NK-92 (cell line): ENCODE results near the gene SNU13.
"Not testable (repeated sequence)": the region's sequence is repeated elsewhere in the genome, so short reads cannot be mapped to it uniquely, and the experiment has no call there.

Source experiments
- DNase-seq: peaks from one replicate; lab custom pipeline; 2025; ENCODE audit not compliant: unreplicated experiment; lab: John Stamatoyannopoulos, UW

SNU13 gene

GRCh38 chr22:41688365-41689211 lies at the start of gene SNU13:
Gene SNU13, minus strand, starts transcription at chr22:41688867. Its CDS starts 71 bp downstream, at chr22:41688796.
- peak; percentile 34 for DNase-seq

- DNase-seq: not testable (repeated sequence)
Measured at GRCh38 chr22:41733241-41733640, 44.6 kb upstream of the SNU13 start.

- no peak for DNase-seq
Measured at GRCh38 chr22:41732096-41732772, 43.6 kb upstream of the SNU13 start.

GRCh38 chr22:41731609-41732008 lies 42.9 kb upstream of the SNU13 start:
- no peak for DNase-seq

- no peak for DNase-seq
Measured at GRCh38 chr22:41725510-41726110, 36.9 kb upstream of the SNU13 start.

GRCh38 chr22:41722496-41722895 lies 33.8 kb upstream of the SNU13 start:
- DNase-seq: no peak

GRCh38 chr22:41713004-41713403 lies 24.3 kb upstream of the SNU13 start:
- no peak for DNase-seq

- no peak for DNase-seq
Measured at GRCh38 chr22:41709341-41709740, 20.7 kb upstream of the SNU13 start.

GRCh38 chr22:41702763-41703162 lies 14.1 kb upstream of the SNU13 start:
- no peak for DNase-seq

- DNase-seq: no peak
Measured at GRCh38 chr22:41700108-41700364, 11.4 kb upstream of the SNU13 start.

GRCh38 chr22:41699264-41700107 lies 10.8 kb upstream of the SNU13 start, which contains the start of gene MEI1:
Gene MEI1, plus strand, starts transcription at chr22:41699503. Its CDS starts 36 bp downstream, at chr22:41699539.
- no peak for DNase-seq

GRCh38 chr22:41697126-41697775 lies 8.6 kb upstream of the SNU13 start:
- peak; percentile 40 for DNase-seq

GRCh38 chr22:41696703-41697102 lies 8.0 kb upstream of the SNU13 start:
- no peak for DNase-seq

- no peak for DNase-seq
Measured at GRCh38 chr22:41695211-41695610, 6.5 kb upstream of the SNU13 start.

- no peak for DNase-seq
Measured at GRCh38 chr22:41690476-41690875, 1.8 kb upstream of the SNU13 start.

GRCh38 chr22:41687901-41688364 lies 734 bp downstream of the SNU13 start:
- DNase-seq: no peak

- DNase-seq: not testable (repeated sequence)
Measured at GRCh38 chr22:41686890-41687289, 1.8 kb downstream of the SNU13 start.

- DNase-seq: no peak
Measured at GRCh38 chr22:41684194-41684593, 4.5 kb downstream of the SNU13 start.

- no peak for DNase-seq
Measured at GRCh38 chr22:41683616-41684015, 5.1 kb downstream of the SNU13 start.

- no peak for DNase-seq
Measured at GRCh38 chr22:41683052-41683451, 5.6 kb downstream of the SNU13 start.
